Stimulated activated naive CD8-positive, alpha-beta T cell treated with anti-CD3 and anti-CD28 coated beads, Interleukin-15, Interleukin-2, amounts not matched to agents 100 ng/mL and 50 ng/mL, for 24 hours (primary cell): ENCODE measurements around the gene SERINC4.
"Not testable (repeated sequence)": the region's sequence is repeated elsewhere in the genome, so short reads cannot be mapped to it uniquely, and the experiment has no call there.

Experiments used
- H3K27ac Mint-ChIP-seq: one replicate; pipeline ENCODE4 v1.8.0; 2021; ENCODE audit warnings: mild to moderate bottlenecking, mixed read lengths
- H3K27me3 Mint-ChIP-seq: one replicate; pipeline ENCODE4 v1.8.0; 2021; ENCODE audit warnings: mixed read lengths
- H3K36me3 Mint-ChIP-seq: one replicate; pipeline ENCODE4 v1.8.0; 2021; ENCODE audit warnings: low read depth, mixed read lengths
- H3K4me1 Mint-ChIP-seq: one replicate; pipeline ENCODE4 v1.8.0; 2021; ENCODE audit warnings: low read depth, mixed read lengths
- H3K4me3 Mint-ChIP-seq: one replicate; pipeline ENCODE4 v1.8.0; 2021; ENCODE audit warnings: mild to moderate bottlenecking, mixed read lengths
- H3K9me3 Mint-ChIP-seq: one replicate; pipeline ENCODE4 v1.8.0; 2021; ENCODE audit warnings: mixed read lengths

The SERINC4 gene

DNA sequence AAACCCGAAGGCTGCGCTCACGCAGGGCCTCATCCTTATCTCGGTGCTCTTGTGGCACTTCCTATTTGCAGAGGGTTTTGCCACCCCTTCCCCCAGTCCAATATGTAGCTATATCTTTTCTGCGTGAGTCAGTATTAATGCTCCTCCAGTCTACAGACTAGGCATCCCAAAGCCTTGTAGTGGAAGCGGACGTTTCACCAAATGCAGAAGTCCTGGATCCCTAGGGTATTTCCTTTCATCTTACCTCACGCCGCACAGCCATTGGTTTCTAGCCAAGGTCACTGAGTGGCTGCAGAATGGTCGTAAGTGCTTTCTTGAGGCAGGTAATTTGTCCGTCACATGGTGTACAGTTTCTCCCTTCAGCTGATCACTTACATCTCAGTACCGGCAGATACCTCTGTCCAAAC, 53.1 kb downstream of the SERINC4 start:
- Mint-ChIP-seq H3K4me1 (peaks cover 58% of the 10 kb centered on the region), H3K27ac (peak overlapping the region; percentile 94), H3K4me3 (peak overlapping the region; percentile 94), H3K36me3 (peaks cover 33% of the 10 kb centered on the region)
- H3K9me3 Mint-ChIP-seq, H3K27me3 Mint-ChIP-seq: not testable (repeated sequence)

DNA sequence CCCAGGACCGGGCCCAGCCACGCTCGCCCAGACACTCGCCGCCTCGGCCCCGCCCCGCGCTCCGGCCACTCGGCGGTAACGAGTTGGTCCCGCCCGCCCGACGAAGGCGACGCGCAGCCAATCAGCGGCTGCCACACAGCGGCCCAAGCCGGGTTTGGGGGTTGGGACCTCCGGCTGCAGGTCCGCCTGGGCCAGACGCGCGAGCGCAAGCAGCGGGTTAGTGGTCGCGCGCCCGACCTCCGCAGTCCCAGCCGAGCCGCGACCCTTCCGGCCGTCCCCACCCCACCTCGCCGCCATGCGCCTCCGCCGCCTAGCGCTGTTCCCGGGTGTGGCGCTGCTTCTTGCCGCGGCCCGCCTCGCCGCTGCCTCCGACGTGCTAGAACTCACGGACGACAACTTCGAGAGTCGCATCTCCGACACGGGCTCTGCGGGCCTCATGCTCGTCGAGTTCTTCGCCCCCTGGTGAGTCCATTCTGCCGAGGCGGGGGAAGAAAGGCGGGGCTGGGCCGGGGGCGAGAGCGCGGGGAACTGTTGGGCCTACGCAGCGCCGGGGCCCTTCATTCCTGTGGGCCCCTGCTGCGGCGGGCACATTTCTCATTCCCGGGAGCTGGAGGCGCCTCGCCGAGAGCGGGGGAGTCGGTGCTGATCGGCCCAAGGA, 53.6 kb downstream of the SERINC4 start, which contains the start of gene PDIA3:
TSS of gene PDIA3 (plus strand) at position 194 of the 658 bp plus-strand sequence. CDS start at position 296, 102 bp downstream.
- Mint-ChIP-seq H3K27ac (peak within 1 kb of the TSS; percentile 94), H3K4me3 (peak within 1 kb of the TSS; percentile 94), H3K36me3 (peaks cover 27% of the 10 kb centered on the region), H3K4me1 (peaks cover 53% of the 10 kb centered on the region)
- H3K27me3 Mint-ChIP-seq, H3K9me3 Mint-ChIP-seq: not testable (repeated sequence)
